NOMO-1 treated with DMSO at 0.1 percent for 48 hours (cell line): ENCODE data around the gene NCF2.
A peak's percentile ranks its signal among the peaks of the same experiment; 100 is the strongest.

ENCODE experiments used
- DNase-seq: peaks from one replicate; lab custom pipeline; 2025; ENCODE audit not compliant: unreplicated experiment; lab: John Stamatoyannopoulos, UW

The NCF2 gene

GRCh38 chr1:183586455-183586854, 3.8 kb downstream of the NCF2 start:
- no peak for DNase-seq

GRCh38 chr1:183585038-183585437, 5.2 kb downstream of the NCF2 start:
- no peak for DNase-seq

- DNase-seq = no peak
Measured at GRCh38 chr1:183584147-183584546, 6.1 kb downstream of the NCF2 start.

DNA sequence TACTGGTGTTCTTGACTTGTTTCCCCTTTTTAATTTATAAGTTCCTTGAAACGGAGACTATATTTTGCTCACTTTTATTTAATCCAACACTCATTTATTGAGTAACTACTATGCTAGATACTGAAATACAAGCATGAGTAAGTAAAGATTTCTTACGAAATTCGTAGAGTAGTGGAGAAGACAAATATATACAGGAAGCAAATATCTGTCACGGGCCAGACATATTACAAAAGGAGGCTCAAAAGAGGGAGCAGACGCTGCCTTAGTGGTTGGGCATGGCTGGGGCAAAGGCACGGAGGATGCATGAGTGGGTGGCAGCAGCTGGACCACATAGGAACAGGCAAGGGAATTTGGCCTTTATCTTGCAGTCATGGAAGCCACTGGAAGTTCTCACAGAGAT, 6.8 kb downstream of the NCF2 start:
- peak; percentile 95 for DNase-seq

GRCh38 chr1:183582021-183582713, 8.1 kb downstream of the NCF2 start:
- no peak for DNase-seq

GRCh38 chr1:183580281-183580682, 10.0 kb downstream of the NCF2 start:
- peak; percentile 97 for DNase-seq

- no peak for DNase-seq
Measured at GRCh38 chr1:183578856-183579255, 11.4 kb downstream of the NCF2 start.

- DNase-seq = peak; percentile 53
Measured at GRCh38 chr1:183577897-183578465, 12.3 kb downstream of the NCF2 start.

- DNase-seq = no peak
Measured at GRCh38 chr1:183576537-183576936, 13.7 kb downstream of the NCF2 start.

GRCh38 chr1:183575606-183576005, 14.7 kb downstream of the NCF2 start:
- no peak for DNase-seq

DNA sequence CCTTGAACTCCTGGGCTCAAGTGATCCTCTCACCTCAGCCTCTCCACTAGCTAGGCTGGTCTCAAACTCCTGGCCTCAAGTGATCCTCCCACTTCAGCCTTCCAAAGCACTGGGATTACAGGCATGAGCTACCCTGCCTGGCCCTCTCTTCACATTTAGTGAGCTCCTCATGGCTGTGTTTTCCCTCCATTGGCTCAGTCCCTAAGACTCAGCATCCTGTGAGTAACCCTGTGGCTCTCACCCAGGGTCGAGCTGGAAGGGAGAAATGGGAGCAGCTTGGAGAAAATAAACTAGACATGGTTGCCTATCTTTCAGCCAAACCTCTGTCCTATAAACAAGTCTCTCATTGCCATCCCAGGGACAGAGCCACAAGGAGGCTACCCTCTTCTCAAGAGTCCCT, 17.5 kb downstream of the NCF2 start:
- no peak for DNase-seq

GRCh38 chr1:183571678-183572268, 18.5 kb downstream of the NCF2 start:
- no peak for DNase-seq

GRCh38 chr1:183570451-183570850, 19.8 kb downstream of the NCF2 start:
- DNase-seq = no peak

DNA sequence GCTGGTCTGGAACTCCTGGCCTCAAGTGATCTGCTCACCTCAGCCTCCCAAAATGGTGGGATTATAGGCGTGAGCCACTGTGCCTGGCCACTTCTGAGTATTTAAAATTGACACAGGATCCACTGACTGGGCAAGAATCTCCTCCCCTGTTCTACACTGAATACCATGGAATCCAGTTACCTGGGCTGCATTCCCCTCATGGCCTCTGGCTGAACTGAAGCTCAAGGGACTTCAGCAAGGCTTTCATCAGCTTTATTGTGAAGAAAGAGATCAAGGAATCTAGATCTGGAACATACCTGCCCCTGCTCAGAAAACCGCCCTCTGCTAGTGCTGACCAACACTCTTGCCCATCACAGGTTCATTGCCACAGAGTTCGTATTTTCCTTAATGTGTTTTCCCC, 20.5 kb downstream of the NCF2 start:
- DNase-seq = no peak

DNA sequence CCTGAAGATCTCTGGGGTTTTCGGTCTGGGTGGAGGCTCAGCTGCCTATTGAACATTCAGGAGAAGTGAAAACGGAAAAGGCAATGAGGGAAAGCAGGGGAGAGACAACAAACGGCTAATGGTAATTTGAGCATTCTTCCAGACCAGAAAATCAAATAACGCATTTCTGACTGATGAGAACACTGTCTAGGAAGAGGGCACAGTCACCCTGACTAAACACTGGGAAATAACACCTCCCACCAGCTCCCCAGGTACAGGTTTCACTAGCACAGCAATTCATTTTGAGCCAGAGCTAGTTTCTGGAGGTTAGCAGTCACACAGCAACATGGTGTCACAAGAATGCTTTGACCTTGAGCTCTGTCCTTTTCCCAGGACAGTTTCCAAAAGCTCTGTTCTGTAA, 21.1 kb downstream of the NCF2 start:
- no peak for DNase-seq

- DNase-seq = peak; percentile 58
Measured at GRCh38 chr1:183568176-183569021, 21.9 kb downstream of the NCF2 start.

DNA sequence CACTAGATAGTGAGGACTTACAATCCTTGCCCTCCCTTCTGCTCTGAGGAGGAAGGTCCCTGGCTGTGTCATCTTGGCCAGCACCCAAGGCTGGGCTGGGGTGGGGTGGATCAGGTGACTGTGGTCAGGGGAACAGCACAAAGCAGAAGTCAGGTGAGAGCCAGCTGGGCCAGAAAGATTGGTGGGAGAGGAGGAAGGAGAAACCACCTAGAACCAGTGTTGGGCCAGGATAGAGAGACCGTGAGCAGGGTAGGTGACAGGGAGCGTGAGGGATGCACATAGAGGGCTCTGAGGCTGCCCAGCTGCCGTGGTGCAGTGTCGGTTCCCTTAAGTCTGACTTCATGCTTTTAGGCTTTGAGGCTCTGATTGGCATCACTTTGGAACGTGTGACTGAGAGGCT, 22.7 kb downstream of the NCF2 start:
- DNase-seq = peak; percentile 7

- no peak for DNase-seq
Measured at GRCh38 chr1:183566026-183566425, 24.2 kb downstream of the NCF2 start.

DNA sequence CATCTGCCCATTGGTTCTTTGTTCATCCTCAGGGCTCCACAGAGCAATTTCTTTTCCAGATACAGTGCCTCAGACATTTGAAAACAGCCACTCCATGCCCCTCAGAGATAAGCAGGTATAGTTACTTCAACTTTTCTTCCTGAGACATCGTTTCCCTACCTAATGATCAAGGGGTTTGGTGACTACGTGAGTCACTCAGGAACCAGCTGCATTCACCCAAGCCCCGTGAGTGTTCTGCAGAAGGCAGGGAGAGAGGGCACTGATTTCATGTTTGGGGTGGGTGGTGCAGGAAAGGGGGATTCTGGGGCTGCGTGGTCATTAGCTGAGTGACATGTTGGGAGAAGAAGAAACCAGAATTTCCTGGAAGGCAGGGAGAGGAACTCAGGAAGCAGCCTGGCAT, 25.0 kb downstream of the NCF2 start:
- DNase-seq = no peak

DNA sequence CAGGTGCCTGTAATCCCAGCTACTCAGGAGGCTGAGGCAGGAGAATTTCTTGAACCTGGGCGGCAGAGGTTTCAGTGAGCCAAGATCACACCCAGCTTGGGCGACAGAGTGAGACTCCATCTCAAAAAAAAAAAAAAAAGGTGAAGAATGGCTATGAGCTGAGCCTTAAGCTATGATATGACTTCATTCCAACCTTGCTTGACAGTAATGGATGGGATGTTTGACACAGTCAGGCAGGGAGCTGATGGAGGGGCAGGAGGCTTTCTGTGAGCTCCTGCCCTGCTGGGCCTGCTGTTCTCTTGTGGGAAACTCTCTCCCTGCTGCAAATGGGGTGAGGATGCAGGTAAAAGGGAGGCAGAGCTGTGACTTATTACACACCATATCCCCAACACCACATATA, 27.6 kb downstream of the NCF2 start:
- no peak for DNase-seq

DNA sequence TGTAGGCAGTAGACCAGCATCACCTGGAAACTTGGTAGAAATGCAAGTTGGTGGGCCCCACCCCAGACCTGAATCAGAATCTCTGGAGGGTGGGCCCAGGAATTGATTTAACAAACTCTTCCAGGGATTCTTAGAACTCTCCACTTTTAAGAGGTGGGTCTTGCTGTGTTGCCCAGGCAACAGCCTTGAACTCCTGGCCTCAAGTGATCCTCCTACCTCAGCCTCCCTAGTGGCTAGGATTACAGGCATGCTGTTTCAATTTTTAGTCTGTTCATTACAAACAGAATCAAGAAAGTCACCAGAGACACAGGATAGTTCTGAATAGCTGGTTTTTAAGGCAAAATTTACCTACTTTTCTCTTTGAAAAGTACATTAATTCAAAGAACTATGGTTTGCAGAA, 31.2 kb downstream of the NCF2 start:
- no peak for DNase-seq

GRCh38 chr1:183554577-183554976, 35.7 kb downstream of the NCF2 start:
- peak; percentile 31 for DNase-seq
